Globus pallidus (tissue), 1 donor: Measurements from ENCODE around the gene EFHC1.

Source experiments
- DNase-seq: peaks from one replicate; pipeline ENCODE4 v3.0.0-alpha.2; 2015; ENCODE audit warnings: low spot score

EFHC1 gene

DNA sequence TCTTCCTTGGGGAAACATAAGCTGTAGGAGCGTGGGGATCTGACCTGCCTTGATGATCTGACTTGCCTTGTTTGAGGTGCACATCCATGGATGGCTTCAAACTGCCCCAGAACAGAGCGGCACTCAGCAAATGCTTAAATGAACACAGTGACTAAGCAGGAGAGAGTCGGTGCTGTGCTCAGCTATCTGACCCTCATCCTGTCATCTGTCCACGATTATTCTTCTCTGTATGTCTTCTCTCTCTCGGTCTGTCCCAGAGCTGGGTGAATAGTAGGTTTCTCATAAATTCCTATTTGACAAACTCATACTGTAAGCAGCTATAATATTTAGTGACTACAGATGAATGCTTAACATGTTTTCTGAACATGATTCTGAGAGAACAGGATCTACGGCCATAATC is 119.5 kb downstream of the EFHC1 start:
- no peak for DNase-seq

DNA sequence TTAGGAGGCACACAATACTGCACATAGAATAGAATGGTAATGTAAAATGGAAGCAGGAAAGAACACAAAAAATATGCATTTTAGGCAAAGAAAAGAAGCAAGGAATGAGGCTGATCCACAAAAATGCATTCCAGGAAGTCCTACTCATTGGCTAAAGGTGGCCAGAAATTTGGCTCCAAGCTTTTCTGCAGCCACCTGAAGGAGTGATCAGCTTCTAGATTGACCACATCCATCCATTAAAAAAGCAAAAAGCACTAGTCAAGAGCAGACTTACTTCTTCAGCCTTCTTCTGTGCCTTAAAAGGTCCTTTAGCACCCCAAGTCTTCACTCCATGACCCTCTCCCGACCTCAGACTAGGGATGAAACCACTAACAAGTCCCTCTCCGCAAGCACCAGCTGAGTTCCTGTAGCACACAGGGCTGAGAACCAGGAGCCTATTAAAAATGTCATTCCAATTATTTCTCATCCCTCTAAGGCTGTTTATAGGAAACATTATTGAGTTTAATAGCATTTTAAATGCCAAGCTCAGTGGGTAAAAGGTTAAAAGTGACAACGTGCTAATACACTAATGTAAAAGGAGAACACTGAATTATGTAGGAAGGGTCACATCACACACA is 120.3 kb downstream of the EFHC1 start:
- DNase-seq: no peak

DNA sequence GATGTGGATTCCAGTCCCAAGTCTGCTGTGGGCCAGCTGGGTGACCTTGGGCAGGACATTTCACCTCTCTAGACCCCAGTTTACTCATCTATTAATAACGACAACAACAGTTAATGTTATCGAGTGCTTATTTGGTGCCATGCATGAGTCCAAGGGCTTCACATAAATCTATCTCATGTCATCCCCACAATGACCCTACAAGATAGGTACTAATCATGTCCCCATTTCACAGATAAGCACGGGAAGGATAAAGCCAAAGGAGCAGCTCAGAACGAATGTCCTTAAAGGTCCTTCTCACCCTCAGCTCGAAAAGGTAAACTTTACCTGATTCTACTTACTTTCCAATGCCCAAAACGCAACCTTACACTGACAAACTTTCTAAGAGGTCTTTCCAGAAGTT is 121.0 kb downstream of the EFHC1 start:
- no peak for DNase-seq

DNA sequence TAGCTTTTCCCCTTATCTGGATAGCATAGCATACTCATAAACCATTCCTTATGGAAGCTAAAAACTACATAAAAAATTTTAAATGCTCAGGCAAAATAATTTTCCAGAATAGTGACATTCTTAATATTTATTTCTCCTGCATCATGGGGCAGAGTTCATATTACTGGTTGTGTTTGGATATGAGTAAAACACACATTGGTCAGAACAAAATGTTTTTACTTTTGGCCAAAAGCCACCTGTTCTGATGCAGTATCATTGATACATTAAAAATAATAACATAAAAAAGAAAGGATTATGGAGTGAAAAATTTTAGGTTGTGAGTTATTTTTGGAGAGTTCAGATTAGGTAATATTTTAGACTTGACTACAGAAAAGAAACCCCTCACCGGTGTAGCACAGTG is 123.1 kb downstream of the EFHC1 start:
- no peak for DNase-seq

DNA sequence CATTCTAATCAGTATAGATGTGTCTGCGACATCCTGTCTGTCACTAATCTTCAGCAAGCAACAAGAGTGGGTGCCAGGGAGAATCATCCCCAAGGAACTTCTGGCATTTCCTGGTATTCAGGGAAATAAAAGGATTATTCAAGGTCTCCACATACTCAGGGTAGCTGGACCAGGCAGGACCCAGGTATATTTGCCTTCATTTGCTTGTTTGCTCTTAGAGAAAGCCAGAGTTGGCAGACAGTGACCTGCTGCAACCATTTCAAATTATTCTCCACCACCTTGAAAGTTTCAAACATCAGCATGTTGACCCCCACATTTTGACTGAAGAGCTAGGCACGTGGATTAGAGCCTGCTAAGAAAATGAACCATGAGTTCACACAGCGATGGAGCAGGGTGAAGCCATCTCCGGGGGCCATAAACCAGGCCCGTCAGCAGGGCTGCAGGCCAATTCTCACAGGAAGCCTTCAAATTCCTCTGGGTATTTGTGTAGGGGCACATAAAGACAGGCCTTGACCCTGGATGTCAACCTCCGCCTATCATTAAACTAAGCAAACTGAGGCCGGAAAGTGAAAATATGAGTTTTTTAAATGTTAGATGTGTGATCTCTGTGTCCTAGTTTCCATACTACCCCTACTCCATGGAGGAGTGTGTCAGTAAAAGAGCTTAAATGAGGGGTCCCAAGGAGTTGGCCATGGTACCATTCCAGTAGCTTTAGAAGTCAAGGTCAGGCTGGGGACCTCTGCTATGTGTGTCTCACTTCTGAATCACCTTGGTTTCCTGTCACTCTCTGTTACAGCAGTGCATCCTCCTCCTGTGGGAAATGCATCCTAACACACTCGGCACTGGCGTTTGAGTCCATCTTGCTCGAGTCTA is 123.8 kb downstream of the EFHC1 start:
- no peak for DNase-seq

DNA sequence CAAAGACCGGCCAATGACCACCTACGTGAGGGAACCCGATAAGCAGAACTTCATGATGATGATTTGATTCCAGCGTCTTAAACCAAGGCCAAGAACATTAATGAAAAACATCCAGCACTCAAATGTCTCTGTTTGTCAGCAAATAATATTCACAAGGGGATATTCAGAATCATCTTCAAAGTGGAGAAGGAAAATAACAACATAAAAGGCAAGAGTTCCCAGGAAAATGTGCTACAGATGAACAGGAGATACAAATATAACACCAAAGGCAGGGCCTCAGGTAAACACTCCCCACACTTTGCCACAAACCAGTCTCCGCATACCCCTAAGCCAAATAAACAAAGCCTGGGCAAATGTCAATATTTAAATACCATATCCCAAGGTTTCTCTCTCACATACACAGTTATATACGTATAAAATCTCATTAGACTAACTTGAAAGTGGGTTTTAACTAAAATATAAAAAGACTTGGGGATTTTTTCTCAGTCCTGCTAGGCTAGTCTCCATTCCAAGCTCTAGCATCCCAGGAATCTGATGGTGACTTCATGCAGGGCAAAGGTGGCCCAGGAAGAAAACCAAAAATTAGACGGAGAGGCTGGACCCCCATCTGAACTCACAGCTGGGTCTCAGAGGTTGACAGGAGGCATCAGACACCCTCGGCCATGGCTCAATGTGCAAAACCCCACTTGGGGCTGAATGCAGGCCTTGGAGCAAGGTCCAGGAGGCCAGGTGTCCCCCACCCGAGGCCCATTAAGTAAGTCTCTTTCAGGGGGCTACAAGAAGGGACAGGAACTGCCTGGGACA is 124.7 kb downstream of the EFHC1 start:
- DNase-seq: no peak

DNA sequence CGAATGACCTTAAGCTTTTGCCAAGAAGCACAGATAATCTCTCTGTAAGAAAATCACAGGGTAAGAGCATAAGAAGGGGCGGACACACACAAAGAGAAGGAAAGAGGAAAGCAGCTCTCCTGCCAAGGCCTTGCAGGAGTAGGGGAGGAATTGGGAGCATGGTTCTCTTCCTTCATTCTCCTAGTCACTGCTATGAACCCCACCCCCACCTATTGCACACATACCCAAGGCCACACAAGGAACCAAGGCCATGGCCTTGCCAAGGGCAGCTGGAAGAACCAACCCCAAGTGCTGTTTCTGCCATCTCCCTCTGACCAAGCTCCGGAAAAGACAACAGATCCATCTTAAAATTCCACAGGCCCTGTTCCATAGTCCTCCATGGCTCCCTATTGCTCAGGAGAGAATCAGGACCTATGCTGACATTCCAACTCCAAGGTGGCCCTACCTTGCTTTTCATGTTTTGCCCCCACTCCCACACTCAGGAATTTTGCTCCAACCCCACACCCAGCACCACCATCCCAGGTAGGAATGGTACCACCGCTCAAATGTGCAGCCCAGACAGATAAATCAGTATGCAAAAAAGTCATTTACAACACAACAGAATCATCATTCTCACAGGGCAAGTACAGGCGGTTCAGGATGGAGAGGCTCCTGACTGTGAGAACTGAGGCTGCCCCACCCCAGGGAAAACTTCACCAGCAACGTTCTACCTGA is 125.4 kb downstream of the EFHC1 start:
- no peak for DNase-seq

DNA sequence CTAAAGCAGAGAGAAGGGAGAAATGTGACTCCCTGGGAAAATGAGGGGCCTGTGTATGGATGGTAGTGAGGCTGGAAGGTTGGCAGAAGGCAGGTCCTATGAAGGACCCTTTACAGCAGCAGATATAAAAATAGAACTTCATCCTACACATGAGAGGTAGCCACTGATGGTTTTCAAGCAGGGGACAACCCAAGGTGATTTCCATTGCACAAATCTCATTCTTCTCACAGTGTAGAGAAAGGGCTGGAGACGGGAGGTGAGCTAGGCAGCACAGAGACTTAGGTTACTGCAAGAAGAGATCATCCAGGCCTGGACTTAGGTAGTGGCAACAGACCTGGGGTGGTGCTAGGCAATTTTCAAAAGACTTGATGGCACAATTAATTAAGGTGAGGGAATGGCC is 126.0 kb downstream of the EFHC1 start:
- DNase-seq: no peak

DNA sequence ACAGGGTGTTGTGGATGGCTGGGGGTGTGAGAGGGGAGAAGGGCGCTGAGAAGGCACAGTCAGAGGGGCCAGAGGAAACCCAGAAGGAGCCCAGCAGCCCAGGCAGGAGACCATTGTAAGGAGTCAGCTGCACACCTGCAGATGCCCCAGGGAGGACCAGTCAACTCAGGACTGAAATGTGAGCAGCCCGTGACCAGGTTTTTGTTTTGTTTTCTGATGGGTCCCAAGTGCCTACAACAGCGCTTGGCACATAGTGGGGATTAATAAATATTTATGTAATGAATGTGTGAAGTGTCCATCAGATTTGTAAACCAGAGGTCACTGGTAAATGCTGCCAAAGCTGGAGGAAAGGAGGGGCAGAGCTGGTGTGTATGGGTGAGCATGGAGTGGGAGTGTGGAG is 126.5 kb downstream of the EFHC1 start:
- no peak for DNase-seq

DNA sequence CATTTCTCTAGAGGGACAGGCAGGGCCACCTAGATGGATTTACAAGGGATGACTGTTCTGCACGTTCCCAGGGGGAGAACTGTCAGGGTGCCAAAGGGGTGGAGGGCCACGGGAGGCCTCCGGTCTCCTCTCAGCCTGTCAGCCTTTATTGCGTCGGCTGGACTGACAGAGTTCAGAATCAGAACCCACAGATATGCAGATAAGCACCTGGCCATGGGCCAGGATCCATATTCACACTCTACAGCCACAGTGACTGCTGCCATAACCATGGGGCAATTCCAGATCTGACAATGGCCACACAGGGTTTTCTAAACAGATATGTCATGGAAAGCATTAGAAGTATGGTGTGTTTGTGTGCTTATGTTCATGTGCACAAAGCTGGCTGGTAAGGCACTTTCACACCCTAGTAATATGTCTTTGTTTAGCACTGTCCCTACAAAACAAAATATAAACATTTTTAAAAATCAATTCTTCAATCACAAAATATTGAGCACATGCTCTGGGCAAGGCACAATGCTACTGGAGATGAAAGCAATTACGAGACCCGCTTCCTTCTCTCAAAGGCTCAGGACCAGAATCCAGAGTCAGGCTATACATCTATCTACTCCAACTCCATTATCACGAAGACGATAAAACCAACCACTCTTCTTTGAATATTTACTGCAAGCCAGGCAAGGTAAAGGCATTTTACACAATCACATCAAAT is 127.7 kb downstream of the EFHC1 start:
- DNase-seq: no peak

DNA sequence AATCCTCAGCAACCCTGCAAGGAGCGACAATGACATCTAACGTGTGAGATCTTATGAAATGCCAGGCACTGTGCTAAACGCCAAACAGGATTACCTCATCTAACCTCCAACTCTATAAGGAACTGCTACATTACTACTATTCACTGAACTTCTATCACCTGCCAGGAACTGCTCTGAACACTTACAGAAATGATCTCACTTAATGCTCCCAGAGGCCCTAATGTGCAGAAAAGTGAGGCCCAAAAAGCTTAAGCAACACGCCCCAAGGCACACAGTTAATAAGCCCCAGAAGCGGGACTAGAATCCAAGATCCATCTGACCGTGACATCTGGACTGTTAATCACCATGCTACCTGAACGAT is 128.2 kb downstream of the EFHC1 start:
- DNase-seq: no peak

DNA sequence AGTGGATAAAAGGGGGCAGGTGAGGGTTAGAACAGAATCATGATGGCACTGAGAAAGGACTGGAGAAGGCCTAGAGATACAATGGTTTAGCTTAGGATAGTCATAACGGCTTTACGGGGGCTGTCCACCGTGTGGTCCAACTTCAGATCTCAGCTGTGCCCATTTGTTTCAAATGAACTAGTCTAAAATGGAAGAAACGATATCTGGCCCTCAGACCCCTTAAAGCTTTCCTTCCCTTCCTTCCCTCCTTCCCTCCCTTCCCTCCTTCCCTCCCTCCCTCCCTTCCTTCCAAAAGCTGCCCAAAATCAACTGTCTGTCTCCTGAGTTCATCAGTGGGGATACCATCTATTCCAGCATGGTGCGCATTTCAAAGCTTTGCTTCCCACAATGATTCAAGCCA is 128.9 kb downstream of the EFHC1 start:
- DNase-seq: no peak

DNA sequence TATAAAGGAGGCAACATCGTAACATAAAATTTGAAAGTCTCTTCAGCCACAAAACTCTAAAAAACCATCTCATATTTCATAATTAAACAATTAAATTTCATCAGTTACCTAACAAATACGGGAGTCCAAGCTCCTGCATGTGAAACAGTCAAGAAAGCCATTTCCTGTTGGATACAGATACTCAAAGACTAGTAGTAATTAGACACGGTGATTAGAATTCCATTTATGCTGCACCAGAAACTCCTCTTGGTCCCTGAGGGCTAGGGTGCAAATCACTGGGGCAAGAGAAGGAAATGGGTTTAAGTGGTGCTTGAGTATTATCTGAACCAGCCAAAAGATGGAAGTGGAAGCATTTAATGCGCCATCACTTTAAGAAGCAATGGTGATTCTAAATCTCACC is 129.3 kb downstream of the EFHC1 start:
- no peak for DNase-seq

DNA sequence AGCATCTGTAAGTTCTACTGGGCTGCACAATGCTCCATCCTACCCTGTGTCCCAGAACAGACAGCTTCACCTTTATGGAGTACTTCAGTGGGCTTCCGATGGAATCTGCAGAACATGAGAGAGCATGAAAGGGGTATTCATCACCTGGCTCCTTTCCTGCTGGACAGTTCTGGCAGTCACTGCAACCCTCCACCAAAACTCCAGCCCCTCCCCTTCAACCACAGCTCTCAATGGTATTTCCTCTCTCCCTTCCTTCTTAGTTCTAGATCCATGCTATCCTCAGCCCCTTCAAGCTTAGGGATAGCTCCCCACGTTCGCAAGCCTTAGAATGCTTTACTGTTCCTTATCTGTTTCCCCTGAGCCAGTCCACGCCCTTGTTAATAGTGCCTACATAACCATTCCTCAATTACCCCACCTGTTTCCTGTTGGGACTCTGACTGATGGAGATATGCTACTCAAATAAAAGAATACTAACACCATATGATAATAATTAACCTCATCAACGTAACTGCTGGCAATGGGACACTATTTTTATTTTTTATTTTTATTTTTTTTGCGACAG is 130.0 kb downstream of the EFHC1 start:
- DNase-seq: no peak

DNA sequence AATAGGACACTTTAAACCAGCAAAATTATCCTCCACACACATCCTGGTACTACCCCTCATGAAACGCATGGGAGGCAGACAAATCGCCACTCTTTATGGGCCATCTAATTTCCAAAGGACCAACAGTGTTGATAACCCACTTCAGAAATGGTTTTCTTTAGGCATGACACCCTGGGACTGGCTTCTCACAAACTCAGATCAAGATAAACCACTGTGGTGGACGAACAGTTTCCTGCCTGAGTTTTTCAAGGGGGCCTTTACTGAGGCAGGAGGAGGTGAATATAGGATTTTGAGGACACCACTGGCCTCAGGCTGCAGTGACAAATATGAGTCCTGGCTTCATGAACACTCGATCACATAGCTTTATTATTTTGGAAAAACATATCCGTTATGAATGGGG is 130.7 kb downstream of the EFHC1 start:
- DNase-seq: no peak

DNA sequence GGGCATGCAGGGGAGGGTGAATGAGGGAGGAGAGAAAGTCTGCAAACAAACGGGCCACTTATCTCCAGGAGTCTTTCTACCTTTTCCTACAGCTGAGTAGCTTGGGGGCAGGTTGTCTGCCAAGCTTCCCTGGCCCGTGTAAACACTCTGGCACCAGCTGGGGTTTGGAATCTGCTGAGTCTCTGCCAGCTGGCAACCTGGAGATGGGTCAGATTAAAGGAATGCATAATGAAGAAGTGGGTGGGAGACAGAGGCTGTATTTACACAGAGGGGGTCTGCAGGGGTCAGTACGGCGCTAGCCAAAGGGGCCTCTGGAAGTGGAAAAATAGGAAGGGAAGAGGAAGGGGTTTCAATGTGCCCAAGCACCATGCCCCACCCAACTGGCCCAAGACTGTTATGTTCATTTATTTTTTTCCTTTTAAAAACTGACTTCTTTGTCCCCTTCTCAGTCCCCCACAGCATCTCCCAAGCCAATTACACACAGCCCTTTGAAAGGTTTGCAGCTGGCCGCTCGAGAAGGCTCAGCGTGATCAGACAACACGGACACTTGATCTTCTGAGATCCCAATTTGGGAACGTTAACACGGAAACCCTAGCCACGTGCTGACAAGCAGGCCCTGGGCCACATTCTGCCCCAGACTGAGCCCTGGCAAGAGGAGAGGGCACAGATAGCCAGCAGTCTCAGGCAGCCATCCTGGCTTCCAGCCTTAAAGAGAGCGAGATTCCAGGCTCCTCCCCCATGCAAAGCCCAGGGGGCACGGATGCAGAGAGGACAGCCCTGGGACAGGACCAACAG is 131.5 kb downstream of the EFHC1 start:
- peak; percentile 40 for DNase-seq

DNA sequence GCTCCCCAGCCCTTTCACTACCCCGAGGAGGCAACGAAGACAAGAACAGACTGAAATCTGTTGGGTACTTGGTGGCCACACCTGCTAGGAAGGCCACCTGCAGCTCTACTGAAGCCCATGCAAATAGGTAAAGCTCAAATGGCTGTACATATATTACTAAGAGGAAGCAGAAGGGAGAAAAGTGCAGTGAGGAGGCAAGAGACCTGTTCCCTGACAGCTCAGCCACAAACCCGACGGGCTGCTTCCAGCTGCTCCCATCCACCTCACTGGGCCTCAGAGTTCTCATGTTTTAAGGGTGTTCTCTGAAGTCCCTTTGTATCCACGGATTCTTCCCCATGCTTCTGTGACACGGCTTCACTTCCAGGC is 132.1 kb downstream of the EFHC1 start:
- DNase-seq: no peak

DNA sequence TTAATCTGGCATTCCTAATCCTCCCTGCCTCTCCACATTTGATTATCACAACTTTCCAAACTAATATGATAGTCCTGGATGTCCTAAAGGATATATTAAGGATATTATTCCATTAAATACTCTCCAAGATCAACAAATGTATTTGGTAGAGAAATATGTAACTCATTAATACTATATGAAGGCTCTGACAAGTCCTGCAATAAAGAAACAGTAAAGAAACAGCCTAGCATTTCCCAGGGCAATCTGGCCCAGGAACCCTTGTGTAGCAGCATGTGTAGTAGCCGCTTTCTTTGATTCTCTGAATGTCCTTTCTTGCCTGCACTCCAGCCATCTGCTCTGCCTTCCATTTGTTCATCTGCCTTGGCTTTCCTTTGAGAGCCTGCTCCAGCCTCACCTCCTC is 133.0 kb downstream of the EFHC1 start:
- no peak for DNase-seq

DNA sequence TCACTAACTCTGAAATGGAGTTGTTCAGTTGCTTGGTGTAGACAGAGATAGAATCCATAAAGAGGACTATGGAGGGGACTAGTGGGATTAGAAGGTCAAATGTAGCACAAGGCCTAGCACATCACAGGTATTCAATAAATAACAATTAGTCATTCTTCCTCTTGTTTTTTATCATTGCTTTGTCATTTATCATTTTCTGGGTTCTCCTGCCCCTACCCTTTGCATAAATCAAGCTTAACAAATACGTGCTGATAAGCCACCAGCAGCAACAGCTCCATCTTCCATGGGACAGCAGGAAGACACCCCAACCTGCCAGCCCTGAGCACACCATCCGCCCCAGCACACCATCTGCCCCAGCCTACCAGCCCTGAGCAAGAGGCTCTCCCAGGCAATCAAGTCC is 133.6 kb downstream of the EFHC1 start:
- DNase-seq: no peak

DNA sequence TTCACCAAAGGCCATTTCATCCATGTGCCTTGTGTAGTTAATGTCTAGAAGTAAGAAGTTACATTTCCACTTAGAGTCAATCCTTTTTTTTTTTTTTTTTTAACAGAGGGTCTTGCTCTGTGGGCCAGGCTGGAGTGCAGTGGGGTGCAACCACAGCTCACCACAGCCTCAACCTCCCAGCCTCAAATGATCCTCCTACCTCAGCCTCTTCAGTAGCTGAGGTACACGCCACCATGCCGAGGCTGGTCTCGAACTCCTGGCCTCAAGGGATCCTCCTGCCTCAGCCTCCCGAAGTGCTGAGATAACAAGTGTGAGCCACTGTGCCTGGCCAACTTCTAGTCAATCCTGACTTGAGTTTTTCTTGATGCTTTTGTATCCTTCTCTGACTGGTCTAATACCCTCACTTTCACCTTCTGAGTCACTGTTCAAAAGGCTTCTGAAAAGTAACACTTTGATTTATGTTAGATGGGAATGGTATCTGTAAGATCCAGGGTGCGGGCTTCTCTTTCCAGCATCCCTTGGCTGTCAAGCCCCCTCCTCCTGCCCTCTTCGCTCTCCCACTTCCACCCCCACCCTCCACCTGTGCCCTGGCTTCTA is 134.6 kb downstream of the EFHC1 start:
- DNase-seq: no peak
